Measurements from ENCODE around the gene HOXD11.
A peak's percentile ranks its signal among the peaks of the same experiment; 100 is the strongest.

HOXD11 gene

GRCh38 chr2:176136374-176137251 lies 29.5 kb downstream of the HOXD11 start:
- no peak for DNase-seq

GRCh38 chr2:176137252-176137580 lies 30.1 kb downstream of the HOXD11 start:
- DNase-seq = no peak

DNA sequence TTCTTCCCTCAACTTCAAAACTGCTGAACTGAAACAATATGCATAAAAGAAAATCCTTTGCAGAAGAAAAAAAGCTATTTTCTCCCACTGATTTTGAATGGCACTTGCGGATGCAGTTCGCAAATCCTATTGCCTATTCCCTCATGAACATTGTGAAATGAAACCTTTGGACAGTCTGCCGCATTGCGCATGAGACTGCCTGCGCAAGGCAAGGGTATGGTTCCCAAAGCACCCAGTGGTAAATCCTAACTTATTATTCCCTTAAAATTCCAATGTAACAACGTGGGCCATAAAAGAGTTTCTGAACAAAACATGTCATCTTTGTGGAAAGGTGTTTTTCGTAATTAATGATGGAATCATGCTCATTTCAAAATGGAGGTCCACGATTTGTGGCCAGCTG lies 30.8 kb downstream of the HOXD11 start:
- DNase-seq = no peak

DNA sequence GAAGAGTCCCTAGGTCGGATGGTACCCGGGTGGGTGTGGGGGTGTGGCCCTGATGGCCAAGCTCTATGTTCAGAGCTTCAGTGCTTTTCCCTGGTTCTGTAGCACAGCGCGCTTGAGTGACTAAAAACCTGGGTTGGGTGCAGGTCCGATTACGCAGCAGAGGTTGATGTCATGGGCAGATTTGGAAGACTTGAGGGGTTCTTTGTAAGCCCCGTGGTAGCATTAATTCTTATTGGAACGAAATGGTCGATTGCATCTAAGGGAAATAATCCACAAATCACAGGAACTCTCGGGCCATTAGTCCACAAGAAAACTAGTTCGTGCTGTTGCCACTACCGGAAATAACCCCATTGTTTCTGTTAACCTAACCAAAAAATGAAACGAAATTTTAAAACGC lies 31.4 kb downstream of the HOXD11 start:
- DNase-seq = no peak

DNA sequence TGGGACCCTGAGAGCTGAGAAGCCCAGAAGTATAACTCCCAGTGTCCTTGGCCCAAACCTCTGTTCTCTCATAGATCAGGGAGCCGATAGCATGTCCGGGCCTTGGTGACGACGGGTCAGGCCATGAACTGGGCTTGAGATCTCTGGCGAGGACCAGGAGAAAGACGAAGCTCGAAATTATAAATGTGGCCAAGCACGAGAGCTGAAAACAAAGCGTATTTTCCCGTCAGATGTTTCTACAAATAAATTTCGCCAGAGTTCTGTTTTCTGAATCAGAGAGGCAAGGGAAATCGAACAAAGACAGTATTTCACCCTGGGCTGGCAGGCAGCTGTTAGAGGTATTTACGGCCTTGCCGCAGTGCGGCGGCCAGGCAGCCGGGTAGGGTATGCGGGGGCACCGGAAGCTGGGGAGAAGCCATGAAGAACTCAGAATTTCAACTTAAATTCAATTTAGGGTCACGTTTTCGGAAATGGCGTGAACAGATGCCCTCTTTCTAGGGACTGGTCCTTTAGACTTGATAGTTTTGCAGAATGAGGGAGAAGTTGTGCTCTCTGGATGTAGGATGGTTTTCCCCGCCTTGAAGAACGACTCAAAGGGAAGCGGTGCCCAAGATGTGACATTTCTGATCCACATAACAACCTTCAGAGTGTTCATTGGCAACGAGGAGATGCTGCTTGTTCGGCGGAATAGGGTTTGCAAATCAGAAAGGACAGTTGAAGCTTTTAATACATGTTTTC lies 32.0 kb downstream of the HOXD11 start:
- no peak for DNase-seq

- no peak for DNase-seq
Measured at GRCh38 chr2:176139661-176140512, 32.8 kb downstream of the HOXD11 start.

DNA sequence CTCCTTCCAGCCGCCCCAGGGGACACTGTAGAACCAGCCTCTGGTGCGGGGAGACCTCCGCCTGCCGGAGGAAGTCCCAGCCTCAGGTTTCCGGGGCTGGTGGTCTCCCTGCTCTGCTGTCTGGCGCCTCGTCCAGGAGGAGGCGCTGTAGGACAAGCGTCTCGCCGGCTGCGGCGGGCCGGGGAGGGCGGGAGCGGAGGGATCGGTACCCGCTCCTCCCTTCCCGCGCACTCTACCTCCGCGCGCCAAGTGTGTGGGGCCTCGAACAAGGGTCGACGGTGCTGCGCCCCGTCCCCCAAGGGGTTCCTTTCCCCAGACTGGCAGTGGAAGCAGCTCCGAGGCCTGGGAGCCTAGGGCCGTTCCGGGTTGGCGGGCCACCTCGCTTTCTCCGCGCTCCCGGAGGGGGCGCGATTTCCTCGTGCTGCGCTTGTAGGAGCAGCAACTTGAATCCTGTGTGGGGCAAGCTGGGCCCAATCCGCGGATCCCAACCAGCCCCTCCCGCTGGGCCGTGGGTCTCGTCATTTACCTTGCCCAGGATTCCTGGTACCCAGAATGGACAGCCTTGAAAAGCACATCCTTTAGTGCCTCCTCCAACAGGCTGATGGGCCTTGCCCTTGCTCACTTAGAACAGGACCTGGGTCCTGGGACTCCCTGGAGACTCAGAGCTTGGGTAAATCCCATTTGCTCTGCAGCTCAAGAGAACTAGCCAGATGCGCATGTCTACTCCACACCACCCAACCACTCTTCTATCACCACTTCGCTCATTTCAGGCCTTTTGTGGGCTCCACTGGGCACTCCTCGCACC lies 33.6 kb downstream of the HOXD11 start:
- DNase-seq = peak; percentile 61

GRCh38 chr2:176142281-176142680 lies 35.2 kb downstream of the HOXD11 start:
- no peak for DNase-seq

GRCh38 chr2:176145085-176145969 lies 38.2 kb downstream of the HOXD11 start:
- DNase-seq = no peak

DNA sequence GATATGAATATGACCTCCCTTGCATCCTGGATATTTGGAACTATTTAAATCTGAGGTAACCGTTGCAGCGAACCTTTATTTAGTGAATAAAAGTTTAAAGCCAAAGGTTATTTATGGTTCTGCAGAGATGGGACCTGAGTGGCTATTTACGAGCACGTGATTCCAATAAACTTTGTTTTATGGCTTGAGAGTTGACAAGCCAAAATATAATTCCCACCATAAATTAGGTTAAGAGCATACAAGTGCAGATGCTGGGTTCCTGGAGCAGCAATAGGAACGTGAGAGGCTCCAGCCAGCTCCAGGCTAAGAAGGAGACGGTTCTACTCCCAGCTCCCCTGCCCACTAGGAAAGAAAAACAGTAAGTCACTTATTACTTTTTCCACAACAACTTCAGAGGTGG lies 39.0 kb downstream of the HOXD11 start:
- DNase-seq = no peak

DNA sequence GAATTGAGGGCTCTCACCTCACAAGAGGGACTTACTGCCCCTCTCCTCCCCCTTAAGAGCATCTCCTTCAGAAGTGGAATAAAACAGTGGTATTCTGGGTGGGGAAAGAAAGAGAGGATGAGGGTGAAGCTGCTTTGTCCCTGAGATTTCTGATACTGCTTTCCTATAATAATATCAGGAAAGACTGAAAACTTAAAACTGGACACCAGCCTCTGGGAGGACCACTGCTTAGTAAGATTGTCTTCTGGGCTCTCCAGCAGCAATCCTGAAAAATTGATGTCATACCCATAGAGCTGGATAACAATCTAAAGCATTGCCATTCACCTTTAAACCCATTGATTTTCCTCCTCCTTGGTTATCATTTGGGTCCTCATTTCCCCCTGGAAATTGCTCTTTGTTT lies 39.6 kb downstream of the HOXD11 start:
- no peak for DNase-seq

GRCh38 chr2:176147210-176147799 lies 40.2 kb downstream of the HOXD11 start:
- no peak for DNase-seq

- no peak for DNase-seq
Measured at GRCh38 chr2:176147800-176148496, 40.9 kb downstream of the HOXD11 start.

DNA sequence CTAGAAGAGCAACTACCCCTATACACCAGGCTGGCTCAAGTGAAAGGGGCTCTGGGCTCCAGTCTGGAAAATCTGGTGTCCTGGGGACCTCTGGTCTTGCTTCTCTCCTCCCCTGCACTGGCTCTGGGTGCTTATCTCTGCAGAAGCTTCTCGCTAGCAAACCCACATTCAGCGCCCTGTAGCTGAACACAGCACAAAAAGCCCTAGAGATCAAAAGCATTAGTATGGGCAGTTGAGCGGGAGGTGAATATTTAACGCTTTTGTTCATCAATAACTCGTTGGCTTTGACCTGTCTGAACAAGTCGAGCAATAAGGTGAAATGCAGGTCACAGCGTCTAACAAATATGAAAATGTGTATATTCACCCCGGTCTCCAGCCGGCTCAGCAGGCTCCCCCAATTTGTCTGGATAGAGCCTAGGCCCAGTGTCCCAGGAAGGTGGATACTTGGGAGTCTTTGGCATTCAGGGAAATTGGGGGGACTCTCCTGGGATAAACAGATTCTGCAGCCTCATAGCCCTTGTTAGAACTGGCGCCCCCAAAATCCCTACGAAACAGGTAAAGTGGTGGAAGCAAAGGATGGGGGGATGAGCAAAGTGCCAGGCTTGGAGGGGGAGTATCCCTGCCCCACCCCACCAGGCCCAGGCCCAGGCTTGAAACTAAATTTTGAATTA lies 41.8 kb downstream of the HOXD11 start:
- DNase-seq = no peak

DNA sequence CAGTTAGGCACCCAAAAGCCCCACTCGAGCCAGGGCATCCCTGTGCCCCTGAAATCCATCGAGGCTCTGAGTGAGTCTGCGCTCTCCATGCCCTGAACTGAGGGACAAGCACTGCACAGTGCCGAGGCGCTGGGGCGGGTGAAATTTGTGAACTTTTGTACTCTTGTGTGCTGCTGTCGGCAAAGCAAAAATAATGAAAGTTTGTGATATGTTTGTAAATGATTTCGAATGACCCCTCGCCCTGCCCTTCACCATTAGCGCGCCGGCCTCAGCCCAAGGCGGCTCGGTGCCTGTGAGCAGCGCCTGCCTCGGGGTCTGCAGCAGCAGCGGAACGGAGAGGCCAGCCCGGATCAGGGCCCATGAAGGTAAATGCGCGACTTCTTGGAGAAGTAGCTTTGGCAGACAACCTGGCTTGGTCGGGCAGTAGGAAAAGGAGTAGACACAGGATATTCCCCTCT lies 42.4 kb downstream of the HOXD11 start:
- DNase-seq = no peak

- DNase-seq = no peak
Measured at GRCh38 chr2:176149939-176150583, 43.0 kb downstream of the HOXD11 start.

GRCh38 chr2:176150584-176151441 lies 43.7 kb downstream of the HOXD11 start:
- DNase-seq = no peak
